ENCODE measurements around the gene TMEM121B. TPM values are rescaled to one million over a fixed set of nuclear protein-coding genes. Genes with fewer than 3 reads are reported as not detected.
A peak's percentile ranks its signal among the peaks of the same experiment; 100 is the strongest.

The TMEM121B gene
- total RNA-seq, 2 donors from 2014 or later = 0.05 to 0.10 TPM

DNA sequence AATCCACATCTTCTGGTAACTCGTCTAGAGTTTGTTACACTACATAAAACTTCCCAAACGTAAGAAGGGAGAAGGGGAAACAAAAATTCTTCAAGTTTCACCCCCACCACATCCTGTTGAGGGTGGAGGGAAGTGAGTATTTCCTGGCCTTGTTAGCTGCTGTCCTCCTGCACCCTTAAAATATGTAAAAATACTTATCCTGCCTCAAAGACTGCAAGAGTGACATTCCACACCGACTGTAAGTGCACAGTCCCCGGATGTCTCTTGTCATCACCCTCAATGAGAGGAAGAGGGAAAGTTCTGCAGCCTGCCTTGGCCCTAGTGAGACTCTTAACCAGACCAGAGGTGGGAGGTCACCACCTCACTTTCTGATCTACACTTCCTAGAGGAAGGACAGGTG is 3.3 kb downstream of the TMEM121B start:
- ATAC-seq = peak; percentile 8 to 61
- H3K9me3 Mint-ChIP-seq = no peaks in the 10 kb centered on the region
- DNase-seq (ENCODE audit: low spot score in 2 of 2) = no peak

DNA sequence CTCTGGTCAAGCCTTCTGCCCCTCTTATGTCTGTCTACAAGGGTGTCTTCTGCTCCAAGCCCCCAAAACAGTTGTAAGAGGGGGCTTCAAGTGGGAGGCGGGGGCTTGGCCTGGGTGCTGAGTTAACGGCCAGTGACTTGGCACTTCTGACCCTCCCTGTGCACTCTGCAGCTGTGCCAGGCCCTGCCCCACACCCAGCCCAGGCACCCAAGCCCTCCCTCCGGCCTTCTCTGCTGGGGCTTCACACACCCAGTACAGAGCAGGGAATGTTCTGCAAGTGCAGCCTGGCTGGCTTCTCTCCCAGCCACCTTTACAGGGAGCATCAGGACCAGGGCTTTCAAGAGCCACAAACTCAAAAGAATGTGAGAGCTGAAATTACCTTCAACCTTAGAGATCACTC is 3.8 kb downstream of the TMEM121B start:
- H3K36me3 Mint-ChIP-seq = peaks cover 0 to 8% of the 10 kb centered on the region in 2 donors
- ATAC-seq (peak; percentile 4 to 15), DNase-seq (ENCODE audit: low spot score in 2 of 2) (no peak)
- H3K27ac Mint-ChIP-seq = peak overlapping the region in 1 of 2 donors; percentile 75
- H3K9me3 Mint-ChIP-seq = no peaks in the 10 kb centered on the region

More for the DNA sequence above, 3.3 kb downstream of the TMEM121B start:
- Mint-ChIP-seq H3K27ac (peak overlapping the region in 1 of 2 donors; percentile 75), H3K36me3 (peaks cover 0 to 8% of the 10 kb centered on the region in 2 donors)

DNA sequence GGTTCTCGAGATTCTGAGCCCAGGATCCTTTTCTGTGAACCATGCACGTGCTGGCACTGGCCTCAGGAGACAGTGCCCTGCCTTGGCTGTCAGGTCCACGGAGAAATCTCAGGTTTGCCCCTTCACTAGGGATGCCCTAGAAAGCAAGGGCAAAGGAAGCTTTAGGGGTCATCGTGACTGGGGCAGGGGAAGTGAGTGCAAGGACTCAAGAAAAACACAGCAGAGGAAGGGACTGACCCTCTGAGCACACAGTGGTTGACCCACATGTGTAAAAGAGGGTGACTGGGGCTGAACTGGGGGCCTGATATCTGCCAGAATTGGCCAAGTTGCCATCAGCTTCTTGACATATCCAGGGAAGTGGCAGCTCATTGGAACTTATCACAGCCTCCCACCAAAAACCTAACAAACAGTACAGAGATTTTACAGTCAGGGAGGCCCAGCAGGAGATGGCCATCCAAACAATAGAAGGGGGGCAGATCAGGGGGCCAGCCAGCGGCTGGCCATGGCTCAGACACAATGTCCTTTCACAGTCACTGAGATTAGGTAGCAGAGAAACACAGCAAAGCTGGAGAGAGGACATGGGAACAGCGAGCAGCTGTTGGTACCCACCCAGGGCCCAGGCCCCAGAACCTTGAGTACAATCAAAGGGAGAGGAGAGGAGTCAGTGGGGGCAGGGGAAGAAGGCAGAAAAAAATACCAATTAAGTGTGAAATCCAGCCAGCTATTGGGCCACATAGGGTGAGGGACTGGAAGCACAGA is 4.4 kb downstream of the TMEM121B start:
- H3K9me3 Mint-ChIP-seq = no peaks in the 10 kb centered on the region
- DNase-seq (ENCODE audit: low spot score in 2 of 2) = no peak
- H3K27ac Mint-ChIP-seq = peak overlapping the region in 1 of 2 donors; percentile 75
- H3K36me3 Mint-ChIP-seq = peaks cover 0 to 8% of the 10 kb centered on the region in 2 donors
- peak in 1 of 2 donors; percentile 23 for ATAC-seq

DNA sequence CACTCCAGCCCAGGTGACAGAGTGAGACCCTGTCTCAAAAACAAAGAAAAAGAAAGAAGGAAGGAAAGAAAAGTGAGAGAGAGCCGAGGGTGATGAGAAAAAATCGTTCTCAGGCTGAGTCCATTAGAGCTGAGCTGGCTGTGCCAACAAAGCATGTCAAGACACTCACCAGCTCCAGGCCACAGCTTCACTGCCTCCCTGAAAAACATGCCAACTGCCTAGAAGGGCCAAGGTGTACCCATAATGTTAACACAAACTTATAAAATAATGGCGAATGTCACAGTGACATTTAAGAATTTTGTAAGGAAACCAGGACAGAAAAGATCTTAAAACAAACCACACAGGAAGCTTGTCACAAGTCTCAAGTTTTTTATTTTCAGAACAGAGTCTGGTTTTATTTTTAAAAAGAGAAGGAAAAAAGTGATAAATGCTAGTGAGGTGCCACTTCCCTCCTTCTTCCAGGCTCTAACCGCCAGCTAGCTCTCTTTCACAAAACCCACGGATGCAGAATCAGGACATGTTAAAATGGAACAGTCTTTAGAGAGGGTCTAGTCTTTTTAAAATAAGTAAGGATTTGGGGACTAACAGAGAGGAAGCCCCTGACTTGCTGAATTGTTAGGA is 5.1 kb downstream of the TMEM121B start:
- DNase-seq (ENCODE audit: low spot score in 2 of 2) (no peak), ATAC-seq (peak in 1 of 2 donors; percentile 24)
- Mint-ChIP-seq H3K36me3 (peaks cover 0 to 8% of the 10 kb centered on the region in 2 donors), H3K9me3 (no peaks in the 10 kb centered on the region), H3K27ac (peak overlapping the region in 1 of 2 donors; percentile 75)

DNA sequence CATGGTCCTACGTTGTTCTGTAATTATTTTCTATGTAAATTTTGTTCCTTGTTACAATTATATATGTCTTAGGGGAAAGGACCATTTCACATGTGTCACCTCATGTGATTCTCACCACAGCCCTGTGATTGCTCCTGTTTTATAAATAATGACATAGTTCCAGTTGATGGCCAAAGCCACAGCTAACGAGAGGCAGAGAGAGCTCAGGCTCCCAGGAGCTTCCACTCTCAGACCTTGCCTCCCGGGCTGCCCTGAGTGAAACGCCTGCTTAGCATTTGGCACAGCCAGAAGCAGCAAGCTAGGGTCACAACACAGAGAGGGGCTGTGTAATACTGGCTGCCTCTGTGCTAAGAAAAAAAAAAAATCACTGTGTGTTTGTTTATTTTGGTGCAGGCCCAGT is 5.9 kb downstream of the TMEM121B start:
- H3K36me3 Mint-ChIP-seq = peaks cover 0 to 8% of the 10 kb centered on the region in 2 donors
- no peaks in the 10 kb centered on the region for H3K9me3 Mint-ChIP-seq
- DNase-seq (ENCODE audit: low spot score in 2 of 2) (no peak), ATAC-seq (no peak)
- H3K27ac Mint-ChIP-seq = peak overlapping the region in 1 of 2 donors; percentile 75

DNA sequence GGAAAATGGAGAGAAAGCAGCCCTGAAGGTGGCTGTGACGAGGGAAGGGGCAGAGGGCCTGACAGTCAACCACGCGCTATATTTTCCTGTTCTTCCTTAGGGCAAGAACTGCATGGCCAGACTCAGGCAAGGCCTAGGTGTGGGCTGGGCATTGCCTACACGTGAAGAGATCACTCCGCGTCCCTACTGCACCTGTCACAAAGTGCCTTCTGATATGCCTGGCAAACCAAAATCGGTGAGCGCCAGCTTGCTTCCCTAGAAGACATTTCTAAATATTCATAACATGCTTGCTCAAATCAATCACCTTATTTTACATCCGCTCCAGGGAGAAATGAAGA is 6.3 kb downstream of the TMEM121B start:
- no peak for ATAC-seq
- H3K9me3 Mint-ChIP-seq = no peaks in the 10 kb centered on the region
- H3K27ac Mint-ChIP-seq = peak overlapping the region in 1 of 2 donors; percentile 37
- peaks cover 0 to 8% of the 10 kb centered on the region in 2 donors for H3K36me3 Mint-ChIP-seq
- no peak for DNase-seq (ENCODE audit: low spot score in 2 of 2)

DNA sequence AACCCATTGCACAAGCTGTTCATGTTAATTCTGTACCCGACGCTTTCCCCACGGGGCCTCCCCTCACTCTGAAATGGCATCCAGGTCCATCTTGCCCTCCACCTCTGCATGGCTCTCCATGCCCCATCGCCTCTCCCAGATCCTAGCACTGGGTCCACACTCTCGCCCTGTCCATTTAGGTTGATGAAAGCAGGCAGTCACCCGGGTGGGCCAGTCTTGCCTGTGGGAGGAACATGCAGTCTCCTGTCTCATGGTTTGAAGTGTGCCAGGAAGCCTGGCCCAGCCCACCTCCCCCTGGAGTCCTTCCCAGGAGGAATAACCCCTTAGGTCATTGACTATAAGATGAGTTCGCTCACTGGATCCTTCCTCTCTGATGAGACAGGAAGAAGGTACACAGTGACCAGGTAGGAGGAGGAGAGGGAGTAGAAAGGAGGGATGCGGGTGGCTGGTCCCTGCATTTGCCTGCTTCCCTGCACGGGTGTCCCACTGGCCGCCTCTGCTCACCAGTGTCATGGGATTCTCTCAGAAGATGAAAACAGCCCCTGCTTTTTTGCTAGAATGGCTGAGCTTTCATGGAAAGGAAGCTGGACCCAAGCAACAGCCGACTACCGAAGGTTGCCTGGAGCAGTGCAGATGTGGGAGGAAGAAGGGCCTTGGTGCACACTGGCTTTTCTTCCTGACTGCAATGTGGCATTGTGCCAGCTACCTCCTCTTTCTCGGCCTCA is 6.8 kb downstream of the TMEM121B start:
- Mint-ChIP-seq H3K36me3 (peaks cover 0 to 8% of the 10 kb centered on the region in 2 donors), H3K9me3 (no peaks in the 10 kb centered on the region), H3K27ac (peak overlapping the region in 1 of 2 donors; percentile 37)
- DNase-seq (ENCODE audit: low spot score in 2 of 2) (no peak), ATAC-seq (no peak)

DNA sequence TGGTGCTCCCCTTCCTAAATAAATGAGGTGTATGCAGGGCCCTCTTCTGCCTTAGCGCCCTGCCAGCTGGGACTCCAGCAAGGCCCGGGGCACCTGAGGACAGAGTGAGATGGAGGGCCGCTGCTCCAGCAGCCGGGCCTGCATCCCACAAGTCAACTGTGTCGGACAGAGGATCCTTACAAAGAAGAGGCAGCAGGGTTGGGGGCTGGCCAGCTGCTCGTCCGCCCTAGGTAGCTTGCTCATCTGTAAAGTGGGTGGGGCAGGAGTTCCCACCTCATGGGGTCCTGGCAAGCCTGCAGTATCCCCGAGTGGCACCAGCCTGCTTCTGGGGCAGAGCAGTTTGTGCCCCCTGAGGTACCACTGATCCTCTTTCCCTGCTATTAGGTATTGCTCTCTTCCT is 7.6 kb downstream of the TMEM121B start:
- no peak overlapping the region for H3K27ac Mint-ChIP-seq
- H3K36me3 Mint-ChIP-seq = peaks cover 0 to 5% of the 10 kb centered on the region in 2 donors
- ATAC-seq = no peak
- no peak for DNase-seq (ENCODE audit: low spot score in 2 of 2)
- H3K9me3 Mint-ChIP-seq = no peaks in the 10 kb centered on the region

DNA sequence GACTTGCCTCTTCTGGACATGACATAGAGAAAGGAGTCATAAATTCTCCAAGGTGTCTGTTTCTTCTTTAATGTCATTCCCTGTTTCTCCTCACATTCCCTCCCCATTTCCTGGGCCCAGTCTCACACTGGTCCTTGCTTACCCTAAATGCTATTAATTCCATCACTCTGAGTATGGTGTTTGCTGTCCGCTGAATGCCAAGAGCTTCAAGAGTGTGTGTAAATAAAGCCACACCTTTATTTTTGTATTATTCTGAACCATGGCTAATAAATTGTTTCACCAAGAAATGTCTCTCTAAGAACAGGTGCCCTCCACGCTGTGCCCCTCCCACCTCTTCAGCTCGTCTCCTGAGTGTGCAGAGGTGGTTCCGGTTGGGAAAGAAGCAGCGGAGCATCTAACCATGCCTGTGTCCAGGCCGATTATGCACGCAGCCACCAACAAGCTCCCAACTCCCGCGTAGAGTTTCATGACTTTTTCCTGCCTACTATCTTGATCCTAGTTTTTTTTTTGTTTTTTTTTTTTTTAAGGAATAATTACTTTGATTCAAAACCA is 8.6 kb downstream of the TMEM121B start:
- Mint-ChIP-seq H3K27ac (peak overlapping the region; percentile 28 to 40), H3K9me3 (no peaks in the 10 kb centered on the region), H3K36me3 (no peaks in the 10 kb centered on the region)
- ATAC-seq (no peak), DNase-seq (ENCODE audit: low spot score in 2 of 2) (no peak)

DNA sequence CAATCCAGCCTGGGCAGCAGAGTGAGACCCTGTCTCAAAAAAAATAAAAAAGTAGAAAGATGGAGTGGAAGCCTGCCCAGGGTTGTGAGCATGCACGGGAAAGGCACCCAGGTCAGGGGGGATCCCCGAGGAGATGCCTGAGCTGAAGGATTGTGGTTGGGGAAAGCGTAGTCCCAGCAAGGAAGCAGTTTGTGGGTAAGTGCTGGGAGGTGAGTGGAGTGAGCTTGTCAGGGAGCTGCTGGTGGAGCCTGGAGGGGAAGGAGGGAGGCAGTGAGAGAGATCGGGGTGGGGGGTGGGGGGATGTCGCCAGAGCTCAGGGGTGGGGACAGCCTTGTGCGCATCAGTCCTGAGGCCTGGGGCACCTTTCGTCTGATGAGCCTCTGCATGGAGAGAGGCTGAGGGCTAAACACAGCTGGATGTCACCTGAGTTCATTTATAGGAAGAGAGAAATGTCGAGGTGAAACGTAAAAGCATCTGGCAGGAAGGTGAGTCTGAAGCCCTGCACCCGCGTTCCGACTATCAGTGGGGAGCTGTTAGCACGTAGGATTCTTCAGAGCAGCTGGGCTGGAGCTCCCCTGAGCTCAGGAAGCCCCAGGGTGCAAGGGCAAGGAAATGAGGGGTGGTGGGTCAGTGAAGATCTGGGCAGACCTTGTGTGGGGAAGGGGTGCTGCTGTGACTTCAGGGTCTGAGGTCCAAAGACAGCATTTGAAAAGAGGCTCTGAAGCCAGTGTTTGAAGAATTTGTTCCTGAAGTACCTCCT is 10.2 kb downstream of the TMEM121B start:
- no peaks in the 10 kb centered on the region for H3K9me3 Mint-ChIP-seq
- no peak overlapping the region for H3K27ac Mint-ChIP-seq
- H3K36me3 Mint-ChIP-seq = no peaks in the 10 kb centered on the region
- ATAC-seq (no peak), DNase-seq (ENCODE audit: low spot score in 2 of 2) (no peak)

DNA sequence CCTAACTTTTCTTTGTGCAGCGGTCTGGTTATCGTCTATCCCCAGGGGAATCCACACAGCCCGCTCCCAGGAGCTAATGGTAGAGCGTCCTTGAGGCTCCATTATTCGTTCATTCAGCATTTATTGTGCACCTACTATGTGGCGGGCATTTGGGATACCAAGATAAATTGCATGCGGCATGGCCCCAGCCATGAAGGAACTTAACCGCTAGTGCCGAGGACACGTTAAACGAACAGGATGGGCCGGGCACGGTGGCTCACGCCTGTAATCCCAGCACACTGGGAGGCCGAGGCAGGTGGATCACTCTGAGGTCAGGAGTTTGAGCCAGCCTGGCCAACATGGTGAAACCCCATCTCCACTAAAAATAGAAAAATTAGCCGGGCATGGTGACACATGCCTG is 11.2 kb downstream of the TMEM121B start:
- Mint-ChIP-seq H3K36me3 (no peaks in the 10 kb centered on the region), H3K9me3 (no peaks in the 10 kb centered on the region), H3K27ac (peak overlapping the region in 1 of 2 donors; percentile 7)
- DNase-seq (ENCODE audit: low spot score in 2 of 2) (no peak), ATAC-seq (no peak)

DNA sequence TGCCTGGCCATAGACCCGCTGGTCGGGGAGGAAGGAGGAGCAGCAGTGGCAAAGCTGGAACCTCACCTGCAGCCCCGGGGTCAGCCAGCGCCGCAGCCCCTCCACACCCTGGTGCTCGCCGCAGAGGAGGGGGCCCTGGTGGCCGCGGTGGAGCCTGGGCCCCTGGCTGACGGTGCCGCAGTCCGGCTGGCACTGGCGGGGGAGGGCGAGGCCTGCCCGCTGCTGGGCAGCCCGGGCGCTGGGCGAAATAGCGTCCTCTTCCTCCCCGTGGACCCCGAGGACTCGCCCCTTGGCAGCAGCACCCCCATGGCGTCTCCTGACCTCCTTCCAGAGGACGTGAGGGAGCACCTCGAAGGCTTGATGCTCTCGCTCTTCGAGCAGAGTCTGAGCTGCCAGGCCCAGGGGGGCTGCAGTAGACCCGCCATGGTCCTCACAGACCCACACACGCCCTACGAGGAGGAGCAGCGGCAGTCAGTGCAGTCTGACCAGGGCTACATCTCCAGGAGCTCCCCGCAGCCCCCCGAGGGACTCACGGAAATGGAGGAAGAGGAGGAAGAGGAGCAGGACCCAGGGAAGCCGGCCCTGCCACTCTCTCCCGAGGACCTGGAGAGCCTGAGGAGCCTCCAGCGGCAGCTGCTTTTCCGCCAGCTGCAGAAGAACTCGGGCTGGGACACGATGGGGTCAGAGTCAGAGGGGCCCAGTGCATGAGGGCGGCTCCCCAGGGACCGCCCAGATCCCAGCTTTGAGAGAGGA is 11.9 kb downstream of the TMEM121B start:
- no peak for DNase-seq (ENCODE audit: low spot score in 2 of 2)
- no peaks in the 10 kb centered on the region for H3K9me3 Mint-ChIP-seq
- no peak for ATAC-seq
- H3K27ac Mint-ChIP-seq = no peak overlapping the region
- no peaks in the 10 kb centered on the region for H3K36me3 Mint-ChIP-seq

DNA sequence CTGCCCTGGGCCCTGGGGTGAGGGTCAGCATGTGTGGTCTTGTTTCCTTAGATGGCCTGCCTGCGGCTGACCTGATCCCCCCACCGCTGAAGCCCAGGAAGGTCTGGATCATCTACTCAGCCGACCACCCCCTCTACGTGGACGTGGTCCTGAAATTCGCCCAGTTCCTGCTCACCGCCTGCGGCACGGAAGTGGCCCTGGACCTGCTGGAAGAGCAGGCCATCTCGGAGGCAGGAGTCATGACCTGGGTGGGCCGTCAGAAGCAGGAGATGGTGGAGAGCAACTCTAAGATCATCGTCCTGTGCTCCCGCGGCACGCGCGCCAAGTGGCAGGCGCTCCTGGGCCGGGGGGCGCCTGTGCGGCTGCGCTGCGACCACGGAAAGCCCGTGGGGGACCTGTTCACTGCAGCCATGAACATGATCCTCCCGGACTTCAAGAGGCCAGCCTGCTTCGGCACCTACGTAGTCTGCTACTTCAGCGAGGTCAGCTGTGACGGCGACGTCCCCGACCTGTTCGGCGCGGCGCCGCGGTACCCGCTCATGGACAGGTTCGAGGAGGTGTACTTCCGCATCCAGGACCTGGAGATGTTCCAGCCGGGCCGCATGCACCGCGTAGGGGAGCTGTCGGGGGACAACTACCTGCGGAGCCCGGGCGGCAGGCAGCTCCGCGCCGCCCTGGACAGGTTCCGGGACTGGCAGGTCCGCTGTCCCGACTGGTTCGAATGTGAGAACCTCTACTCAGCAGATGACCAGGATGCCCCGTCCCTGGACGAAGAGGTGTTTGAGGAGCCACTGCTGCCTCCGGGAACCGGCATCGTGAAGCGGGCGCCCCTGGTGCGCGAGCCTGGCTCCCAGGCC is 12.7 kb downstream of the TMEM121B start:
- Mint-ChIP-seq H3K27ac (no peak overlapping the region), H3K36me3 (no peaks in the 10 kb centered on the region), H3K9me3 (no peaks in the 10 kb centered on the region)
- ATAC-seq (no peak), DNase-seq (ENCODE audit: low spot score in 2 of 2) (no peak)

DNA sequence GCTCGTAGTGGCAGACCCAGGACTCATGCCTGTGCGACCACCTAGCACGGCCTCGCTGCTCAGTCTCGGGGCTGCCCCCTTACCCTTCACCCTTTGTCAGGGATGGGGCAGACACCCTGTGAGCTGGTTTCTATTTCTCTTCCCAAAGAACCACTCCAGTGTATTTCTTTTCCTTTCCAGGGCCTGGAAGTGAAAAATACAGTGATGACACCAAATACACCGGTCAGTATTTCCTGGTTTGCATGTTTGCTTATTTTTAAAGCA is 13.7 kb downstream of the TMEM121B start:
- Mint-ChIP-seq H3K27ac (peak overlapping the region in 1 of 2 donors; percentile 41), H3K36me3 (peaks cover 0 to under 1% of the 10 kb centered on the region in 2 donors), H3K9me3 (no peaks in the 10 kb centered on the region)
- ATAC-seq (no peak), DNase-seq (ENCODE audit: low spot score in 2 of 2) (no peak)

DNA sequence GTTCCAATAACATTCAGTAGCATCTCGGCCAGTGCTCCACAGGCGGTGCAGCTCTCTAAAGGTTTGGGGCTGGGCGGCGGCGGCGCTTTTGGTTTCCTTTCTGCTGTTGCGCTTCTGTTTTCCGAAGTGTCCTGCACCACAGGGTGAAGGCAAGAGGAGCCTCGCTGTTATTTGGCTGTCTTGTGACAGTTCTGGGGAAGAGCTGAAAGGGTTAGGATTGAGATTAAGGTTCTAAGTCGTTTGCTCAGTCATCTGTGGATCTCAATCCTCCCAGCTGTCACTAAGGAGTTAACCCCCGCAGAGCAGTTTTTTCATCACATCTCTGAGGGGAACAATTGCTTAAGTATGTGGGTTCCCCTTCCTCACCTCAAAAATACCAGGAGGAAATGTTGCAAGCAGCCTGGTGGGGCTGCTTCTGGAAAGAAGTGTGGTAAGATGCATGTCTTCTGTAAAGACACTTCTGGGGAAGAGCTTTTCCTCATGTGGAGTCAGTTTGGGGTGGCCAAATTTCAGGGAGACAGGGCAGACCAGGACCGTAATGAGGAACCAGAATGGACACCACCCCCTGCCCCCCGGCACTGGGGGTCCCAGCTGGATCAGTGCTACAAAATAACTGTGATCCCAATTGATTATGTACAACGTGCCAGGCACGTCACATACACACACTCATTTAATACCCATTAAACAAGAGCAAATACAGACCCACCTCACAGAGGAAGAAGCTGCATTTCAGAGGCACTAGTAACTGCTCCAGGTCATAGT is 14.2 kb downstream of the TMEM121B start:
- no peaks in the 10 kb centered on the region for H3K9me3 Mint-ChIP-seq
- peak overlapping the region; percentile 41 to 55 for H3K27ac Mint-ChIP-seq
- H3K36me3 Mint-ChIP-seq = peaks cover 5% of the 10 kb centered on the region in 2 donors
- ATAC-seq = peak; percentile 82 to 83
- no peak for DNase-seq (ENCODE audit: low spot score in 2 of 2)
